ENCODE results near the gene GRIK4.
A peak's percentile ranks its signal among the peaks of the same experiment; 100 is the strongest.
"Not testable (repeated sequence)": the region's sequence is repeated elsewhere in the genome, so short reads cannot be mapped to it uniquely, and the experiment has no call there.

GRIK4 gene

GRCh38 chr11:120977266-120978137 lies 466.0 kb downstream of the GRIK4 start:
- DNase-seq = no peak

DNA sequence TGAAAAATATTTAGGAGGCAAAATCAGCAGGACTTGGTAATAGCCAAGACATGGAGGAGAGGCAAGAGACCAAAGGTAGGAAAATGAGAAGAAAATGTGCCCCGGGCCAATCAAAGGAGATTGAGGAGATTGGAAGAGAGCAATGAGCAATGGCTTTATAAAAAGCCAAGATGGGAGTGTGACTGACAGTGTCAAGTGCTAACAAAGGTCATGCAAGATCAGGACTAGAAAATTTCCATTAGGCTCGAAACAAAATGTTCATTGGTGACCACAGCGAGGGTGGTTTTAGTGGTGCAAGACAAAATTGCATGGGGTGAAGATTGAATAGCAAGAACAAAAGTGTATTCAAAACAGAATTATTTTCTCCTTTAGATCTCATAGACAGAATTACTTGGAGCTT lies 467.2 kb downstream of the GRIK4 start:
- DNase-seq = no peak

- DNase-seq = peak; percentile 28
Measured at GRCh38 chr11:120985718-120986569, 474.4 kb downstream of the GRIK4 start.

- DNase-seq = no peak
Measured at GRCh38 chr11:120988603-120989002, 477.1 kb downstream of the GRIK4 start.

- DNase-seq = no peak
Measured at GRCh38 chr11:120991830-120992686, 480.5 kb downstream of the GRIK4 start.

DNA sequence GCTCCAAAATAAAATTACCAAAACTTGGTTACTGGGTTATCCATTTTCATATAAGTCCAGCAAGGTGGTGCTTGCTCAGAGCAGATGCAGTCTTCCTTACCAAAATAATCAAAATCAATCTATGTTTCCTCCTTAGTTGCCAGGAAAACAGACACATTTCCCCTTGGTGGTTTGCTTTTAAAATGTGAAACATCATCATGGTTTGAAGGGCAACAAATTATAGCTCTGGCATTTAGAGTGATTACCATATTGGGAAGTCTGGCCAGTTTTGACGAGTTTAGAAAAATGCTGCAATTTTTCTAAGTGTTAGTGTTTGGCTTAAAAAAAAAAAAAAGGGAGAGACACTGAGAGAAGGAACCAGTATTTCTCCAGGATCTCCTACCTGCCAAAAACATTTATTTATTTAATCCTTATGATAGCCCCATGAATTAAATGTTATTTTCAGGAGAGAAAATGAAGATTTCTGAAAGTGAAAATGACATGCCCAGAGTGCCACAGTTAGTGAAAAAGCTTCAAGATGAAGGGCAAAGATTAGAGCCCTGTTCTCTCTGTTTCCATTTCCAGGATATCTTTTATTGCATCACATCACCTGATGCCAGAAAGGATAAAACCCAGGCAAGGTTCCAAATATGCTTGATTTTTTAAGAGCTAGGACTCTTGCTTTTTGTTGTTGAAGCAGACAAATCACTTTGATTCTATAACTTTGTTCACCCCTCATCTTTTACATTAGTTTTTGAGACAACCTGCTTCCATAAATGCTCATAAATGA lies 482.7 kb downstream of the GRIK4 start:
- no peak for DNase-seq

GRCh38 chr11:120995184-120995583 lies 483.6 kb downstream of the GRIK4 start:
- no peak for DNase-seq

DNA sequence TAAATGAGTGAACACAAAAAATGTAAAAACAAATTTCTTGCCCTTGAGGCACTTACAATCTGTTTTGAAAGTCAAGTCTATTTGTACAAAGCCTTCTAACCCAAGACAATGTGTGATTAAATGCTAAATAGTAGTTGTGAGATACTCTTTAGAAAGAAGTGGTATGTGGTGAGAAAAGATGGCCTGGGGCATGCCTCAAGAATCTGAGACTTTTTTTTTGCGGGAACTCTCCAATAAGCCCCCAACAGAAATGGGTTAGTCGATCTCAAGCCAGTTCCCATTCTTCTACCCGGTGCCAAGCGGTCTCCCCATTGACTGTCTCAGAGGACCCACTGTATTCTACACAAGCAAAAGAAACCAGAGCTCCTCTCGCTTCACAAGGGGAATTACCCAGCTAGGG lies 485.4 kb downstream of the GRIK4 start:
- DNase-seq = no peak

- DNase-seq = no peak
Measured at GRCh38 chr11:120998581-120998980, 487.0 kb downstream of the GRIK4 start.

GRCh38 chr11:121004206-121004840 lies 492.8 kb downstream of the GRIK4 start:
- DNase-seq = no peak

DNA sequence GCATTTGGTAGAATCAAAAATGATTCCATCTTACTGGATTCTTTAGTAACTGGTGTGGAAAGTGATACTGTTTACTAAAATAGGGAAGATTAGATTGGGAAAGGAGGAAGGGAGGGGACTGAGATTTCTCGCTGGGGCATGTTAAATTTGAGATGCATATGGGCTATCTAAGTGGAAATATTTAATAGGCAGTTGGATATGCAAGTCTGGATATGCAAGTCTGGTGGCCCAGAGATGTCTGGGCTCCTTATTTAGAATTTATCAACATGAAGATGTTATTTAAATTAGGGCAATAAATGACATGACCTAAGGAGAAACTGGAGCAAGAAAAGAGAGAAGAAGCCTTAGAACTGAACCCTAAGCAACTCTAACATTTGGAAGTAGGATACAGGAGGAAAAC lies 495.4 kb downstream of the GRIK4 start:
- no peak for DNase-seq

- DNase-seq = no peak
Measured at GRCh38 chr11:121008551-121008950, 497.0 kb downstream of the GRIK4 start.

- DNase-seq = no peak
Measured at GRCh38 chr11:121012091-121012490, 500.5 kb downstream of the GRIK4 start.

DNA sequence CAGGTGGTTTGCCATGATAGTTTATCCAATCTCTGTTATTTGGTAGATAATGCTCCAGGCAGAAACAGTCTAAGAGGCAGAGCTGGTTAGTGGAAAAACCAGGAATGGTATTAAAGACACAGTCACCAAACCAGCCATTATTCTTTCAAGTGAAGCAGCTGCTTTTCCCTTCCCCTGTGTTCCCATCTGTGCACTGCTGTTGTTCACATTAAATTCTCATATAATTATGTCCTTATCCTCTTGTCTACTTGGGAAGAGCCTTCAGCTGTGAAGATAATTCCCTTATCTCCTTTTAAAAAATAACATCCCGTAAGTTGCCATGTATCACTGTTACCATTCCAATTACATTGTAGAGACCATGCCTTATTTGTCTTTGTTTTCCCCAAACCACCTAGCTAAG lies 507.2 kb downstream of the GRIK4 start:
- no peak for DNase-seq

GRCh38 chr11:121021718-121022117 lies 510.2 kb downstream of the GRIK4 start:
- not testable (repeated sequence) for DNase-seq

- peak; percentile 80 for DNase-seq
Measured at GRCh38 chr11:121023848-121024751, 512.6 kb downstream of the GRIK4 start, which contains the start of gene TBCEL. TBCEL (plus strand) TSS chr11:121024102; CDS start chr11:121045691, 21,589 bp downstream.

GRCh38 chr11:121024989-121025388 lies 513.4 kb downstream of the GRIK4 start:
- DNase-seq = no peak

GRCh38 chr11:121029153-121029552 lies 517.6 kb downstream of the GRIK4 start:
- no peak for DNase-seq

- DNase-seq = no peak
Measured at GRCh38 chr11:121029813-121030445, 518.4 kb downstream of the GRIK4 start.

- no peak for DNase-seq
Measured at GRCh38 chr11:121031167-121031566, 519.6 kb downstream of the GRIK4 start.

Data from stimulated activated CD4-positive, alpha-beta T cell treated with anti-CD3 and anti-CD28 coated beads, Interleukin-12 subunit alpha, Interleukin-12 subunit beta, amount 100 ng/mL, for 4 hours (primary cell).